GM12864 (cell line): ENCODE measurements around the gene APLN.

Experiments
- DNase-seq: peaks from one replicate; pipeline ENCODE4 v3.0.0-alpha.2; 2011; ENCODE audit warnings: low read depth
- H3K4me3 ChIP-seq: 2 replicates; pipeline ENCODE4 v1.5.1; 2011; ENCODE audit warnings: mild to moderate bottlenecking, low read depth, low read length, control low read depth
- CTCF ChIP-seq: IDR thresholded peaks from 2 replicates; pipeline ENCODE4 v1.5.1; 2011; ENCODE audit warnings: low read depth, mild to moderate bottlenecking, moderate library complexity, low read length, control low read depth, inconsistent platforms; ENCODE audit errors: missing control alignments

The APLN gene

DNA sequence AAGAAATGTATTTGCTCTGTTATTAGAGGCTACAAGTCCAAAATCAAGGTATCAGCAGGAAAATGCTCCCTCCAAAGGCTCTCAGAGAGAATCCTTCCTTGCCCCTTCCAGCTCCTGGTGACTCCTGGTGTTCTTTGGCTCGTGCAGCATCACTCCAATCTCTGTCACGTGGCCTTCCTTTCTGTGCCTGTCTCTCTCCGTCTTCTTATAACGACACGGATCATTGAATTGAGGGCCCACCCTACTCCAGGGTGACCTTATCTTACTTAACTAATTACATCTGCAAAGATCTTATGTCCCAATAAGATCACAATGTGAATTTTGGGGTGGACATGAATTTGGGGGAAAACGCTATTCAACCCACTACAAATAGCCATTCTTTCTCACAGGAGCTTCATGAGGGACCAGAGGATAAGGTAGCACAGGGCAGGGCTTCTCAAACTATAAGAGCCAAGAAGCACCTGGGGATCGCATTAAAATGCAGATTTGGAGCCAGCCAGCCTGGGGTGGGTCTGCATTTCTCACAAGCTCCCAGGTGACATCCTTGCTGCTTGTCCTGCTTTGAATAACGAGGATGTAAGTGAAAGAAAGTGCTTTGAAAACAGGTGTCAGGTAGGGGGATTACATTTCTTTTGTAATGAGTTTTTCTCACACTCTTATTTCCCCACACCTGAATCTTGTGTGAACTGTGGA lies 41.9 kb upstream of the APLN start:
- H3K4me3 ChIP-seq: no peak overlapping the region
- DNase-seq: no peak
- TF ChIP-seq CTCF: no peak

DNA sequence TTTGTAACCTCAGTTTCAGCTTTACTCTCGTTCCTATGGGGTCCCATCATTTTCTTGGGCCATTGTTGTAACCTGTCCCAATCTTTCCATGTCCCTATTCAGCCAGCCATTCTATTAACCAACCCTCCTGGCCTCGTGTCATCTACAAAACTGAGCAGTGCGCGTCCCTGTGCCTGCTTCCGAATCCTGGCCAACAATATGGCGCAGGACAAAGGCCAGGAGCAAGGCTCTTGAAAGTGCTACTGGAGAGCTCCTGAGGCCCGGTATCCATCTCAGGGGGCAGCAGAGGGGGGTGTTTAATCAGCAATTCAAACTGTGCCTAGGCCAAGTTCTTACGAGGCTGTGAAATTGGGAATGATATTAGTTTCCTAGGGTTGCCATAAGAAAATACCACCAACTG lies 41.2 kb upstream of the APLN start:
- DNase-seq: no peak
- H3K4me3 ChIP-seq: no peak overlapping the region
- no peak for TF ChIP-seq CTCF

DNA sequence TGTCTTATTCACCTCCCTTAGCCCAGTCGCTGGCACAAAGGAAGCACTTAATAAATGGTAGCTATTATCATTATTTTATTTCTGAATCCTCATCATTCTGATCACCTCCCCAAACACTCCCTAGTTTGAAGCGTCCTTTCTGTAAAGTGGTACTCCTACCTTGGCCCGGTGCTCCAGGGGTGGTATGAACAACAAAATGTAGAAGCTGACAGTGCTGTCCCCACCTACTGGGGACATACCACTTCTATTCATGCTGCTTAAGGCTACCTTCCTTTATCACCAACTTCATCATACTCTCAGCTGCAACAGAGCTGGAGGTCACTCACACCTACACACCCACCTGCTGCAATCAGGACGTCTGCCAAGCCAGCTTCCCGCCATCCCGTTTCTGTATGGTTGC lies 40.8 kb upstream of the APLN start:
- TF ChIP-seq CTCF: no peak
- no peak overlapping the region for H3K4me3 ChIP-seq
- no peak for DNase-seq

GRCh38 chrX:129694805-129695204 lies 40.0 kb upstream of the APLN start:
- no peak for TF ChIP-seq CTCF

DNA sequence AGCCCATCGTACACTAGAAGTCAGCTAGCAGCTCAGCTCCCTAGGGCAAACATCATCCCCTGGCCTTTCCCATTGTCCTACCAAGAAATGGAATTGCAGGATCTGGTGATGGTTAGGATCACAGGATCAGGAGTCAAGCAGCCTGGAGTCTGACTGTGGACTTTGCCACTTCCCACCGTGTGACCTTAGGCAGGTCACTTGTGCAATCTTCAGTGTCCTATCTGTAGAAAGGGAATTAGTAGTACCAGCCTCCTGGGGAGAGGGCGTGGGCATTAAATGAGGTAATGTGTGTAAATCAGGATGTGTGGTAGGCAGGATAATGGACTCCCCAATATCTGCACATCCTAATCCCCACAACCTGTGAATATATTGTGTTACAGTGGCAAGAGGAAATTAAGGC lies 38.6 kb upstream of the APLN start:
- no peak for DNase-seq
- no peak for TF ChIP-seq CTCF
- H3K4me3 ChIP-seq: no peak overlapping the region

More at GRCh38 chrX:129694805-129695204, 40.0 kb upstream of the APLN start:
- no peak for DNase-seq
- H3K4me3 ChIP-seq: no peak overlapping the region

- H3K4me3 ChIP-seq: no peak overlapping the region
- no peak for DNase-seq
- TF ChIP-seq CTCF: no peak
Observed at GRCh38 chrX:129690435-129690834, 35.7 kb upstream of the APLN start.

GRCh38 chrX:129689796-129690195 lies 35.0 kb upstream of the APLN start:
- H3K4me3 ChIP-seq: no peak overlapping the region
- TF ChIP-seq CTCF: no peak
- no peak for DNase-seq
